ENCODE data around the gene MB.
A peak's percentile ranks its signal among the peaks of the same experiment; 100 is the strongest.
"Not testable (repeated sequence)": the region's sequence is repeated elsewhere in the genome, so short reads cannot be mapped to it uniquely, and the experiment has no call there.

MB gene

GRCh38 chr22:35638001-35638400, 20.9 kb upstream of the MB start:
- no peak for DNase-seq (ENCODE audit: low read depth in 2 of 3, low spot score in 1 of 3)

GRCh38 chr22:35637254-35637653, 20.1 kb upstream of the MB start:
- no peak for DNase-seq (ENCODE audit: low read depth in 2 of 3, low spot score in 1 of 3)

- no peak for DNase-seq (ENCODE audit: low read depth in 2 of 3, low spot score in 1 of 3)
Measured at GRCh38 chr22:35634943-35635540, 17.9 kb upstream of the MB start.

GRCh38 chr22:35634015-35634414, 16.9 kb upstream of the MB start:
- DNase-seq (ENCODE audit: low read depth in 2 of 3, low spot score in 1 of 3) = no peak

- no peak for DNase-seq (ENCODE audit: low read depth in 2 of 3, low spot score in 1 of 3)
Measured at GRCh38 chr22:35633520-35633919, 16.4 kb upstream of the MB start.

GRCh38 chr22:35632935-35633334, 15.8 kb upstream of the MB start:
- no peak for DNase-seq (ENCODE audit: low read depth in 2 of 3, low spot score in 1 of 3)

GRCh38 chr22:35631597-35631996, 14.5 kb upstream of the MB start:
- peak in 1 of 3 donors; percentile 24 for DNase-seq (ENCODE audit: low read depth in 2 of 3, low spot score in 1 of 3)

- DNase-seq (ENCODE audit: low read depth in 2 of 3, low spot score in 1 of 3) = no peak
Measured at GRCh38 chr22:35630891-35631290, 13.8 kb upstream of the MB start.

- DNase-seq (ENCODE audit: low read depth in 2 of 3, low spot score in 1 of 3) = no peak
Measured at GRCh38 chr22:35630387-35630793, 13.3 kb upstream of the MB start.

- peak; percentile 33 to 54 (median 42) for DNase-seq (ENCODE audit: low read depth in 2 of 3, low spot score in 1 of 3)
Measured at GRCh38 chr22:35629406-35630216, 12.5 kb upstream of the MB start.

- DNase-seq (ENCODE audit: low read depth in 2 of 3, low spot score in 1 of 3) = no peak
Measured at GRCh38 chr22:35628732-35629131, 11.6 kb upstream of the MB start.

GRCh38 chr22:35627267-35628041, 10.3 kb upstream of the MB start:
- peak; percentile 29 to 60 (median 55) for DNase-seq (ENCODE audit: low read depth in 2 of 3, low spot score in 1 of 3)

- no peak for DNase-seq (ENCODE audit: low read depth in 2 of 3, low spot score in 1 of 3)
Measured at GRCh38 chr22:35625763-35626432, 8.8 kb upstream of the MB start.

- DNase-seq (ENCODE audit: low read depth in 2 of 3, low spot score in 1 of 3) = no peak
Measured at GRCh38 chr22:35624547-35624946, 7.4 kb upstream of the MB start.

GRCh38 chr22:35623885-35624284, 6.8 kb upstream of the MB start:
- not testable (repeated sequence) for DNase-seq (ENCODE audit: low read depth in 2 of 3, low spot score in 1 of 3)

- no peak for DNase-seq (ENCODE audit: low read depth in 2 of 3, low spot score in 1 of 3)
Measured at GRCh38 chr22:35622191-35622913, 5.2 kb upstream of the MB start.

GRCh38 chr22:35621451-35621850, 4.3 kb upstream of the MB start:
- no peak for DNase-seq (ENCODE audit: low read depth in 2 of 3, low spot score in 1 of 3)

GRCh38 chr22:35620624-35621251, 3.6 kb upstream of the MB start:
- DNase-seq (ENCODE audit: low read depth in 2 of 3, low spot score in 1 of 3) = no peak

GRCh38 chr22:35619336-35620094, 2.4 kb upstream of the MB start:
- DNase-seq (ENCODE audit: low read depth in 2 of 3, low spot score in 1 of 3) = no peak

All from stimulated activated CD4-positive, alpha-beta T cell treated with anti-CD3 and anti-CD28 coated beads, Interleukin-12 subunit alpha, Interleukin-12 subunit beta, amount 100 ng/mL, for 48 hours (primary cell).